ENCODE data around the gene JARID2. TPM values are rescaled to one million over a fixed set of nuclear protein-coding genes. Genes with fewer than 3 reads are reported as not detected.

Gene JARID2
- total and polyA plus RNA-seq, 4 donors = 3.8 to 14.8 (median 12.0) TPM

DNA sequence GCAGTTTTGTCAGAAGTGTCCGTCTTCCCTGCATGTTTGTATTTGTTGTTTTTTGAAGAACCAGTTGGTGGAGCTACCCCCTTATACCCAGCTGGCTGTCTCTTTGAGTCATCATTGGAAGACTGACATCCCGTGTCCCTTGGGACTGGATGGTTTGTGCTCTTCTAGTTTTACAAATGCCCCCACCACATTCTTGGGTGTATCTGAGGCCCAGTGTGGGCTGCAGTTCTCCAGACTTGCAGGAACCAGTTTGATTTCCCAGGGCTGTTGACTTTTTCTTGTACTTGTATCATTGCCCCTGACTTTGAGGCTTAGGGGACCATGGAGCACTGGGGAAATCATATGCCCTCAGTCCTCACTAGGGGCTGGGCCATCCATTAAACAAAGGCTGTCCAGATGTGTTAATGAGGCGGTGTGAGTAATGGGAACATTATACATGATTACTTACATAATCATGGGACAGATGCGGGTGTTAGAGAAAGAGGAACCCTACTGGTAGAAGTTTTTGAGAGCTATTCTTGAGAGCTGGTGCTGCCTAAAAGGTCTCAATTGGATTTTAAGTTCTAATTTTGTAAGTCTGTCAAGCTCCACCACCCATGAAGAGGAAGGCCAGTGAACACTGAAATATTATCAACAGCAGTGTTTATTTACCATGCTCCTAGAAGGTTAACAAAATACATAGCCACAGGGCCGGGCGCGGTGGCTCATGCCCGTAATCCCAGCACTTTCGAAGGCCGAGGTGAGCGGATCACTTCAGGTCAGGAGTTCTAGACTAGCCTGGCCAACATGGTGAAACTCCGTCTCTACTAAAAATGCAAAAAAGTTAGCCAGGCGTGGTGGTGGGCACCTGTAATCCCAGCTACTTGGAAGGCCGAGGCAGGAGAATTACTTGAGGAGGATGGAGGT lies 8.5 kb downstream of the JARID2 start:
- peak in 2 of 3 donors; percentile 38 to 44 for DNase-seq
- H3K4me3 ChIP-seq = no peak overlapping the region
- H3K27ac ChIP-seq (ENCODE audit: low read depth in 1 of 2, low read length in 1 of 2) = no peak overlapping the region
- no peaks in the 10 kb centered on the region for H3K9me3 ChIP-seq (ENCODE audit: control insufficient read depth in 4 of 4, insufficient read depth in 3 of 4, low read length in 3 of 4)
- no peaks in the 10 kb centered on the region for H3K36me3 ChIP-seq (ENCODE audit: control insufficient read depth in 4 of 4, insufficient read depth in 4 of 4, low read length in 4 of 4)
- TF ChIP-seq, protein P1, sequence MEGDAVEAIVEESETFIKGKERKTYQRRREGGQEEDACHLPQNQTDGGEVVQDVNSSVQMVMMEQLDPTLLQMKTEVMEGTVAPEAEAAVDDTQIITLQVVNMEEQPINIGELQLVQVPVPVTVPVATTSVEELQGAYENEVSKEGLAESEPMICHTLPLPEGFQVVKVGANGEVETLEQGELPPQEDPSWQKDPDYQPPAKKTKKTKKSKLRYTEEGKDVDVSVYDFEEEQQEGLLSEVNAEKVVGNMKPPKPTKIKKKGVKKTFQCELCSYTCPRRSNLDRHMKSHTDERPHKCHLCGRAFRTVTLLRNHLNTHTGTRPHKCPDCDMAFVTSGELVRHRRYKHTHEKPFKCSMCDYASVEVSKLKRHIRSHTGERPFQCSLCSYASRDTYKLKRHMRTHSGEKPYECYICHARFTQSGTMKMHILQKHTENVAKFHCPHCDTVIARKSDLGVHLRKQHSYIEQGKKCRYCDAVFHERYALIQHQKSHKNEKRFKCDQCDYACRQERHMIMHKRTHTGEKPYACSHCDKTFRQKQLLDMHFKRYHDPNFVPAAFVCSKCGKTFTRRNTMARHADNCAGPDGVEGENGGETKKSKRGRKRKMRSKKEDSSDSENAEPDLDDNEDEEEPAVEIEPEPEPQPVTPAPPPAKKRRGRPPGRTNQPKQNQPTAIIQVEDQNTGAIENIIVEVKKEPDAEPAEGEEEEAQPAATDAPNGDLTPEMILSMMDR (IDR thresholded peaks at IDR 0.05; ENCODE audit: control extremely low read depth, extremely low read depth) = no peak
- H3K4me1 ChIP-seq (ENCODE audit: control insufficient read depth in 5 of 5, insufficient read depth in 5 of 5, low read length in 5 of 5) = peaks cover 4 to 42% (median 16%) of the 10 kb centered on the region in 5 donors
- H3K9ac ChIP-seq (ENCODE audit: insufficient read depth in 1 of 2, low read length in 2 of 2) = no peak overlapping the region
- no peaks in the 10 kb centered on the region for H3K27me3 ChIP-seq (ENCODE audit: control insufficient read depth in 3 of 3, insufficient read depth in 3 of 3, low read length in 2 of 3)
- 75 to 86% methylated on average over 14 of the region's 14 CpGs for WGBS, 2 donors
- ATAC-seq (ENCODE audit: insufficient read depth, low FRiP score) = no peak

DNA sequence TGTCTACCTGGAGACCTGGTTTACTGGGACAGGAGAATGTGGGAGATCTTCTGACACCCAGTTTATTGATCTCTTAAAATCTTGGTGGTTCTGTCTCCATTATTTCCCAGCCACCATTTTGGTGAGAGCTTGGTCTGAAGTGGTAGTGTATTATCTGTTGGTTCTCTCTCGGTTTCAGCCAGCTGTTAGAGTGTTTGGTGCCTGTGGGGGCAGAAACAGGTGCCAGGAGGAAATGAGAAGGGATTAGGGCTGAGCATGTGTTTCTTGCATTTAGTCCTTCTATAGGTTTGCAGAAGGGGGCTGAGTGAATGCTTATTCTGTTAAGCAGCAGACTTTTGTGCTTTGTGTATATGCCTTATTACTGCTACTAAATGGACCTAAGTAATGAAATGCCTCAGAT lies 9.6 kb downstream of the JARID2 start:
- TF ChIP-seq, protein P1 (IDR thresholded peaks at IDR 0.05; ENCODE audit: control extremely low read depth, extremely low read depth) = no peak

DNA sequence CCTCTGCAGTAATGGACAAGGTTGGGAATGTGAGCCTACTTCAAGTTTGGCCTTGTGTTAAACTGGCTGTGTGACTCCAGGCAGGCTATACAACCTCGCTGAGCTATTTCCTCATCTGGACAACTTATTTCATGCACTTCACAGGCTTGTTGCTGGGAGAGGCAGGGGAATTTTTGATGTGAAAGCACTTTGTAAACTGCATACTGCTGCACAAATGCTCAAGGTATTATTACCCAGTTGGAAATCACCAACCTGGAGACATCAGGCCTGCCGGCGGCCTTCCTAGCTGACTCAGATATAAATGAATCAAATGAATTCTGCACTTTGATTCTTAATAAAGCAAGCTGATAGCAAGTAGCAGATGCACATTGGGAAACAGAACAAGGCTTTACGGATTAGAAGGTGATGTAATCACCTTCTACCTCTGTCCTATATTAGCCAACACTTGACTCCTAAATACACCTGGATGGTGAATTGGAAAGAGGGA lies 10.1 kb downstream of the JARID2 start:
- Histone ChIP-seq H3K4me1 (ENCODE audit: control insufficient read depth in 5 of 5, insufficient read depth in 5 of 5, low read length in 5 of 5) (peaks cover 4 to 50% (median 31%) of the 10 kb centered on the region in 5 donors), H3K9me3 (ENCODE audit: control insufficient read depth in 4 of 4, insufficient read depth in 3 of 4, low read length in 3 of 4) (no peaks in the 10 kb centered on the region), H3K9ac (ENCODE audit: insufficient read depth in 1 of 2, low read length in 2 of 2) (no peak overlapping the region), H3K27ac (ENCODE audit: low read depth in 1 of 2, low read length in 1 of 2) (peak overlapping the region in 1 of 2 donors; percentile 49), H3K4me3 (no peak overlapping the region), H3K36me3 (ENCODE audit: control insufficient read depth in 4 of 4, insufficient read depth in 4 of 4, low read length in 4 of 4) (no peaks in the 10 kb centered on the region), H3K27me3 (ENCODE audit: control insufficient read depth in 3 of 3, insufficient read depth in 3 of 3, low read length in 2 of 3) (no peaks in the 10 kb centered on the region)
- TF ChIP-seq, protein P1 (IDR thresholded peaks at IDR 0.05; ENCODE audit: control extremely low read depth, extremely low read depth) = no peak
- WGBS, 2 donors = 63 to 66% methylated on average over 4 of the region's 4 CpGs
- DNase-seq (no peak), ATAC-seq (ENCODE audit: insufficient read depth, low FRiP score) (no peak)

More for the DNA sequence above, 9.6 kb downstream of the JARID2 start:
- ATAC-seq (ENCODE audit: insufficient read depth, low FRiP score) (no peak), DNase-seq (no peak)
- Histone ChIP-seq H3K27me3 (ENCODE audit: control insufficient read depth in 3 of 3, insufficient read depth in 3 of 3, low read length in 2 of 3) (no peaks in the 10 kb centered on the region), H3K36me3 (ENCODE audit: control insufficient read depth in 4 of 4, insufficient read depth in 4 of 4, low read length in 4 of 4) (no peaks in the 10 kb centered on the region), H3K27ac (ENCODE audit: low read depth in 1 of 2, low read length in 1 of 2) (no peak overlapping the region), H3K4me3 (no peak overlapping the region), H3K9me3 (ENCODE audit: control insufficient read depth in 4 of 4, insufficient read depth in 3 of 4, low read length in 3 of 4) (no peaks in the 10 kb centered on the region), H3K4me1 (ENCODE audit: control insufficient read depth in 5 of 5, insufficient read depth in 5 of 5, low read length in 5 of 5) (peaks cover 4 to 47% (median 26%) of the 10 kb centered on the region in 5 donors), H3K9ac (ENCODE audit: insufficient read depth in 1 of 2, low read length in 2 of 2) (no peak overlapping the region)
- WGBS, 2 donors = 29 to 61% methylated on average over 1 of the region's 1 CpG
